Stimulated activated CD8-positive, alpha-beta memory T cell treated with anti-CD3 and anti-CD28 coated beads, Interleukin-7, amount 100 ng/mL, for 1 hour (primary cell): ENCODE results near the gene CNTNAP2.

ENCODE experiments used
- DNase-seq, 2 donors: peaks; one replicate each; pipeline ENCODE4 v3.0.0-alpha.2; 2020; ENCODE audit warnings: low read depth in 2 of 2

The CNTNAP2 gene

DNA sequence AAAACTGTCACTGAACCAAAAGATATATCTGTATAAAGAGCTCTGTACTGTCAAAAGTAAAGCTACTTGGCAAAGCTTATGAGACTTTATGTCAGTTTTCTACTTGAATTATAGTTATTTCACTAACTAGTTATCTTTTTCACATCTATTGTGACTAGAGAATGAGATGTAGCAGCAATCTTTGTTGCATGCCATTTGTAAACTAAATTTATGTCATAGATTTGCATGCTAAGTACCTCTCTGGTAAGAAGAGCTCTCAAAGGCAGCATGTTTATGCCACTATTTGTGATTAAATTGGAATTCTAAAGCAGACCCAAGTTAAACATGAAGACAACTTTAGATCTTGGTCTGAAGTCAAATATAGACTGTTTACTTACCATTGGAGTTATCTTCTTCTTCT is 300.6 kb downstream of the CNTNAP2 start:
- DNase-seq, result no peak

- no peak for DNase-seq
Observed at GRCh38 chr7:146423446-146423845, 306.8 kb downstream of the CNTNAP2 start.

GRCh38 chr7:146424084-146424483 is 307.5 kb downstream of the CNTNAP2 start:
- DNase-seq, result no peak

GRCh38 chr7:146433501-146433900 is 316.9 kb downstream of the CNTNAP2 start:
- no peak for DNase-seq

- DNase-seq, result no peak
Observed at GRCh38 chr7:146443102-146443501, 326.5 kb downstream of the CNTNAP2 start.

- DNase-seq, result no peak
Observed at GRCh38 chr7:146449625-146450024, 333.0 kb downstream of the CNTNAP2 start.

GRCh38 chr7:146455091-146455655 is 338.6 kb downstream of the CNTNAP2 start:
- DNase-seq, result no peak

DNA sequence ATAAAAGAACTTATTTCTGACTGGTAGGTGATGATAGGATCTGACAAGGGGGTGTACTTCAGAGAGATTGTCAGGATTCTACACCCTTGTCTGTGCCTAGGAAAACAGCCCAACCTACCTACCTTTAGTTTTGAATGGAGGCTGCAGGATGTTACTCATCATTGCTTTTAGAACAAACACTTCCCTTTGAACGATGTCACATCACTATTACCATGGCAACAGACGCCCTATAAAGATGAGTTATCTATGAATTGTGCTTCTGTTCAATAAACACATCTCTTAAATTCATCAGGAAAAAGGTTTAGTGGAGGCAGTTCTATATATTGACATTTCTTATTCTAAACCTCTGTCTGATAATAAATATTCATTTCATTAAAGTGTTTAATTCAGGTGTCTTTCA is 362.4 kb downstream of the CNTNAP2 start:
- no peak for DNase-seq

GRCh38 chr7:146486519-146486918 is 369.9 kb downstream of the CNTNAP2 start:
- DNase-seq, result no peak

GRCh38 chr7:146492017-146492416 is 375.4 kb downstream of the CNTNAP2 start:
- DNase-seq, result no peak

DNA sequence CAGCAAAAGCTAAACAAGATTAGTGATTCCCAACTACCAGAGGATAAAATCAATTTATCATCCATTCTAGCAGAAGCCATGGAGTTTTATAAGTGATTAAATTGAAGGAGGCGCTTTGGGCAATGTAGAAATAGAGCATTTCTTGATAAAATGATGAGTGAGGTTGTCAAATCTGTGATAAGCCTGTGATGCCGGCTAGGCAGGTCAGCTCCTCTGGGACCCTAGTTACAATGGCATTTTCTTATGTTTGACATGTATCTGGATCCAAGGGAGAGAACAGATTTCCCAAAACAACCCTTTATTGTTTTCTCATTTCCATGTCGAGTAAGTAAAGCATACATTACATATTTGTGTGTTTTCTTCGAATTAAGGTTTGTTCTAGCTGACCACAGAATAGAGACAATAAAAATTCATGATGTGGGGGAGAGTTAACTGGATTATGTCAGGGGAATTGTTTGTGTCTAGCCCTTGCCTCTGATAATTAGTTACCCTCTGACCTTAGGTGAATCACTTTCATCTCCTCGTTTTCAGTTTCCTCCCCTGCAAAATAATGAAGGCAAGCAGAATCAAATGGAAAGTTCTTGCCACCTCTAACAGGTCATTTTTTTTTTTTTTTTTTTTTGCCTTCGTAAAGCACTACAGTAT is 378.5 kb downstream of the CNTNAP2 start:
- DNase-seq, result no peak

DNA sequence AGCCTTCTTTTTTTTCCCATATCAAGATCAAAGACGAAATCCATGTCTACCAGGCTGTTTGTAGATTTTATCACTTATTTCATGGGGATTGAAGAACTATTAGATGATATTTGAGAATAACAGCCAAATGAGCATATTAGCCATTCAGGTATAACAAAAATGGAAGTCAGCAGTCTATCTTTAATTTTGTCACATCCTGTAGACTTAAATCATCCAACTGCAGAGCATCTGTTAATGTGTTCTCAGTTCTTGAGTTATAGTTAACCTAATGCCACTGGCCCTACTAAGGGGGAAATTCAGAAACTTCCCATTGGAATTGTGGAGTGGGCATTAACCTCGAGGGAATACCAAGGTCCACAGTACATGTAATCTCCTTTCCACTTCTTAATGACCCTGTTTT is 380.1 kb downstream of the CNTNAP2 start:
- no peak for DNase-seq

- DNase-seq, result no peak
Observed at GRCh38 chr7:146499970-146500369, 383.4 kb downstream of the CNTNAP2 start.

DNA sequence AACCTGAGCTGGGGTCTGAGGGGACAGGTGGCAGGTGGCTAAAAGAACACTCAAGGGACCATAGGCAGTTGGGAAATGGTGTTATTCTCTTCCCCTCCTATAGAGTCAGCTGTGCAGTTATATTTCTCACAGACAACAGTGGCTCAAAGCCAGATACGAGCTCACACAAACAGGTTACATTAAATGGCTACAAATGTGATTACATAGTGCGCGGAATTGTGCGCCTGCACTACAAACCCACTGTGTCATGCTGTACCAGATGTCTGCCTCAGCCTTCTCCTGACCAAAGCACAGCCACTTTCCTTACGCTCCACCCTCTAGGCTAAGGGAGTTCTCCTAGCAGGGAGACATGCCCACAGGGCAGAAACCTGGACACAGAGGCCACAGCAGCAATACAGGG is 387.2 kb downstream of the CNTNAP2 start:
- DNase-seq, result no peak

DNA sequence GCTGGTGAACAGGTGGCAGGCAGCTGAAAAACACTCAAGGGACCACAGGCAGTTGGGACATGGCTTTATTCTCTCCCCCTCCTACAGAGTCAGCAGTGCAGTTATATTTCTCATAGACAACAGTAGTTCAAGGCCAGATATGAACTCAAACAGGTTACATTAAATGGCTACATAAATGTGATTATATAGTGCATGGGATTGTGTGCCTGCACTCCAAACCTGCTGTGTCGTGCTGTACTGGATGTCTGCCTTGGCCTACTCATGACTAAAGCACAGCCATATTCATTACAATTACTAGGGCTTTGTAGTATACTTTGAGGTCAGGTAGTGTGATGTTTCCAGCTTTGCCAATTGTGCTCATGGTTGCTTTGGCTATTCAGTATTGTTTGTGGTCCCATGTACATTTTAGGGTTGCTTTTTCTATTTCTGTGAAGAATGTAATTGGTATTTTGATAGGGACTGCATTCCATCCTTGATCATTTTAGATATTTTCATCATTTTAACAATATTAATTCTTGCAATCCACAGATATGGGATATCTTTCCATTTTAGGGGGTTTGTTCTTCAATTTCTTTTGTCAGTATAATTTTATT is 393.6 kb downstream of the CNTNAP2 start:
- DNase-seq, result no peak

DNA sequence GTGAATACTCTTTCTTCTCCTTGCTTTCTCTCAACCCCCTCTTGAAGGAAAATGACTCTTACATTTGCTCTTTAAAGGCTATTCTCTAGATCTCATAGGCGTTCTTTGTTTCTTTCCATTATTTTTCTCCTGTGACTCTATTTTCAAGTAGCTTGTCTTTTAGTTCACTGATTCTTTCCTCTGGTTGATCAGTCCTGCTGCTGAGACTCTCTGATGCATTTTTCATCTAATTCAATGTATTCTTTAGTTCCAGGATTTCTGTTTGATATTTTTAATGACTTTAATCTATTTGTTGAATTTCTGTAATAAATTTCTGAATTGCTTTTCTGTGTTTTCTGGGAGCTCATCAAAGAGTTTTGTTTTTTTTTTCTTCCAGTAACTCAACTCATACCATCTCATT is 397.7 kb downstream of the CNTNAP2 start:
- no peak for DNase-seq

DNA sequence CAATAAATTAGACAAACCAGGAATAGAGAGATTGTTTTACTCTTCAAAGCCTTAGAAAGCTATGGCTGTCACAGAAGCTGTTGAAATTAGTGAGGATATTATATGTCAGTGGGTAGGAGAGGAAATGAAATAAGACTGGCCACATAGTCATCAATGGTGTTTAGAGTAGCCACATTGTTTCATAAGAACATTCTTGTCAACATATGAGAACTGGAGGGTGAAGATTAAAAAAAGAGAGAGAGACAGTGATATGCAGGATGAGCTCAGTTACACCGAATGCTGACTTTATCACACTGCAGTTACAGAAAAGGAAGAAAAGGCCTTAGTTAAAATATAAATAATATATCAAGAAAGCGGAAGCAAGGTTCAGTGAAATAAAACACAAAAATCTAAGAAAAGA is 412.0 kb downstream of the CNTNAP2 start:
- DNase-seq, result no peak

- no peak for DNase-seq
Observed at GRCh38 chr7:146539836-146540235, 423.2 kb downstream of the CNTNAP2 start.

DNA sequence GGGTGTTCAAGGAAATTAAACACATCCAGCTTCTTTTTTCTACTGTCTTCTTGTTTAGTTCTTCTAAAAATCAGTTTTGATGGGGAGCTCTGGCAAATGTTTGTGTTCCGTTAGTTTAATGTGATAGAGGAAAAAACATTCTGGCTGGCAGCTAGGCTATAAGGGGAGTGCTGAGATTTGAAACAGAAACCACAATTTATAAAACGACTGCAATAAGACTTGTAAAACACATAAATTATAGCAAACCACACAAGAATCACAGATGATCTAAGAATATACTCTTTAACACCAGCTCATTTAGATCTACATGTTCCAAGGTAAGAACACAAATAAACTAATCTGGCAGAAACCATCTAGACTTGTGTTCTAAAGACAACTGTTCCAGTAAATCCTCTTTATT is 425.5 kb downstream of the CNTNAP2 start:
- no peak for DNase-seq

DNA sequence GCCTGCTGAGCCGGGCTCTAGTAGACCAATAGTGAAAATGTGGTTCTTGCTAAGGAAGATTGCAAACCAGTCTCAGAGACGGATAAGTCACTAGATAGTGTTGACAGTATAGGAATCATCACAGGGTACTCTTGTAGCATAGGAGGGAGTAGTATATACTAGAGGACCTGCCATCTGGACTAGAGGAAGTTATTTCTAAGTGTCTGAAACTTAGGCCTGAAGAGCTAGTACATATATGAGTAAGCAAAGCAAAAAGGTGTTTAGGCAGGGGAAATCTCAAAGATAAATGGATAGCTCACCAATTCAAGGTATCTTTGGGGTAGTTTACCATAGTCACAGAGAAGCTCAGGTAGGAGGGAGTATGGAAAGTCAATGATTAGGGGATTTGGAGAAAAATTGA is 428.1 kb downstream of the CNTNAP2 start:
- no peak for DNase-seq

- no peak for DNase-seq
Observed at GRCh38 chr7:146548816-146549215, 432.2 kb downstream of the CNTNAP2 start.

- no peak for DNase-seq
Observed at GRCh38 chr7:146554556-146554955, 438.0 kb downstream of the CNTNAP2 start.

- DNase-seq, result no peak
Observed at GRCh38 chr7:146557971-146558469, 441.4 kb downstream of the CNTNAP2 start.
